ENCODE results near the gene EEF1AKMT3. TPM values are rescaled to one million over a fixed set of nuclear protein-coding genes. Genes with fewer than 3 reads are reported as not detected.

EEF1AKMT3 gene
- total and polyA plus RNA-seq, 9 of the 15 experiments (the other 6 are each of a cell fraction or from before 2014, with no cell fraction given), result 4.1 to 17.2 (median 7.9) TPM

DNA sequence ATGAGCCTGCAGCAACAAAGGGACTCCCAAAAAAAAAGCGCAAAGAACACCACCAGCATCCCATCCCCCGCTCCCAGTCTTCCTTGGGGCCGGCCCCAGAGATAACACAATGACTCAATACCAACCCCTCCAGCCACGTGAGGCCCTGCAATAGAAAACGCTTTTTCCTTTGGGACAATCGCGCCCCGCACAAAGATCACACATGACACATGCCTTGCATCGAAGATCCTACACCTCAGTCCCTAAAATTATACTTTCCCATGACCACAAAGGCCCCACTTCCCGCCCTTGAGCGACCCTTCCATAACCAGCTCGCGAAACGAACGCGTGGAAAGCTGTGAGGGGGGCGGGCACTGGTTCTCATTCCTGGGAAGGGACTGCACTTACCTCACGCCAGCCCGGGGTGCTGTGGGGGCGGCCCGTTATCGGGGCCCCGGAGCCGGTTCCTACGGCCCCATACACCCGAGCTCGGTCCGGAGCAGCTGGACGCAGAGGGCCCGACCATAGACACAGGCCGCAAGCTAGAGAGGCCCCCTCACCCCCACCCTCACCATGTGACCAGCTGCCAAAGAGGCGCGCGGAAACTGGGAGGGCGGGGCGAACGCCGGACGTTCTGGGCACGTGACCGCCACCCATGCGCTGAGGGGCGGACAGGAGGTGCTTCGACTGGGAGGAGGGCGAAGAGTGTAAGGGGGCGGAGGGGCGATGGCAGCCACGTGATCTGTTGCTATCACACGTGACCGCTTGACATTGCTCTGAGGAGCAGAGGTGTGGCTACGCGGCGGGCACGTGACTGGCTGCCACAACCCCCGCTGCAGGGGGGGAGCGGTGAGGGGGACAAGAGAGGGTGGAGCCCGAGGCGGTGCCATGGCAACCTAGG, 20.4 kb upstream of the EEF1AKMT3 start, which contains the start of gene CDK4 (continued):
- TF ChIP-seq, protein P1, sequence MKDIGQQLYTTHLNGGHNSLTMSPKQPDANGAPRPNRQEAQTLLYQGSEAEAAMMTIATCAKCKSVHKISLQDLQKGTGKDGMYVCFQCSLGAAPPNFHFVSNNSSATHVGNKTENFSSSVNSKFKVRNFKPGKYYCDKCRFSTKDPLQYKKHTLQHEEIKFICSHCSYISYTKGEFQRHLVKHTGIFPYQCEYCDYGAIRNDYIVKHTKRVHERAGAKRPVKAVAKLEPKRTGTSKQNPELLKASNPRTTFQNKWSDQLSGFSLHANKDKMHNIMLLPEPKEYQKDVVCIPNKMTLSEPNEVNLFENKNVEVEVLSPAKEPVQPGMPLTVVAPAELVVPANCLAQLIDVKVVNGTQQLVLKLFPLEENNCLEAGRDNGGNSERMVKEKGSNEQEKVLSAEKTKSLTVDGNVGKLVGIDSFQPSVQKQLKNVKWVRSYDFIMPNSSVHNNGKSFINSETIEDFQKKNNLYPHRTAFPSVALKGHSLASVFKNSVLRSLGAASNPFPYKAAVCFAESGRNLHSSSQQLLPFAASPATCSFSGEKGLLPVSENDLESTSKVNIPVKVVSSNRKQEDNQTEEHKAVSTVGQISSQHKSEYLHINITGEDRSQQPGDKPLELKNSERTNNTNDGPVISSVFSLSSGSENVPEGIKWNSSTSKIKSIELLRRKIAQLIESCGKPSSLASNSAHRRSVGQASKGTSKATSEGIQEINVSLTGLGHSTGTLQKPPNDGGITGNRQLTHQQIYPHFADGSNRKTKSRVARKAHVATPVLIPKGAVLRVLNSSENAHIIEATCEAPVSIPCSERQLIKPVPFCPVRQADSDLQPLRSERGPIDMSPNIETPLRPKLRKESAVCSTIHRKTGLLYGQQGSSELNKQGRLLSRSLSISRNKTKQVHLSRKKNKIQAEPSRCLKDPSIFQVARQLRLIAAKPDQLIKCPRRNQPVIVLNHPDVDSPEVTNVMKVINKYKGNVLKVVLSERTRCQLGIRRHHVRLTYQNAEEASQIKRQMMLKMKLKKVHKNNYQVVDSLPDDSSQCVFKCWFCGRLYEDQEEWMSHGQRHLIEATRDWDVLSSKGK (CRISPR knock-in tag; IDR thresholded peaks at IDR 0.05), result no peak
- TF ChIP-seq, protein P2, sequence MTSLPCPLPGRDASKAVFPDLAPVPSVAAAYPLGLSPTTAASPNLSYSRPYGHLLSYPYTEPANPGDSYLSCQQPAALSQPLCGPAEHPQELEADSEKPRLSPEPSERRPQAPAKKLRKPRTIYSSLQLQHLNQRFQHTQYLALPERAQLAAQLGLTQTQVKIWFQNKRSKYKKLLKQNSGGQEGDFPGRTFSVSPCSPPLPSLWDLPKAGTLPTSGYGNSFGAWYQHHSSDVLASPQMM (CRISPR knock-in tag; IDR thresholded peaks at IDR 0.05), result no peak
- TF ChIP-seq ZNF696 (CRISPR knock-in tag; conservative IDR thresholded peaks at IDR 0.05) (no peak), PRMT5 (CRISPR knock-in tag; IDR thresholded peaks at IDR 0.05) (peak; percentile 81), ZNF76 (CRISPR knock-in tag; IDR thresholded peaks at IDR 0.05; ENCODE audit: borderline replicate concordance) (0 out of 2 replicates have a peak, but pooled peaks have one; percentile 18), RBM22 (IDR thresholded peaks at IDR 0.05; ENCODE audit: low read depth, low read length, poor library complexity, severe bottlenecking) (peak; percentile 55), SAP30 (IDR thresholded peaks at IDR 0.05; ENCODE audit: borderline replicate concordance, insufficient read depth, low read depth, low read length, poor library complexity, severe bottlenecking) (peak; percentile 71), HNRNPL (IDR thresholded peaks at IDR 0.05; ENCODE audit: low read depth, low read length) (no peak), ESRRB (CRISPR knock-in tag; IDR thresholded peaks at IDR 0.05; ENCODE audit: borderline replicate concordance) (no peak), ZNF77 (CRISPR knock-in tag; IDR thresholded peaks at IDR 0.05) (no peak), DDX20 (tag; IDR thresholded peaks at IDR 0.05; ENCODE audit: low read depth) (no peak), JUNB (CRISPR knock-in tag; conservative IDR thresholded peaks at IDR 0.05) (0 out of 2 replicates have a peak, but pooled peaks have one; percentile 5), NRF1 (conservative IDR thresholded peaks at IDR 0.05 in 1 of 2, IDR thresholded peaks at IDR 0.05 in 1 of 2) (peak; percentile 89 to 91), SMC3 (conservative IDR thresholded peaks at IDR 0.05; ENCODE audit: insufficient read depth, low read depth, low read length) (no peak)
- TF ChIP-seq, protein P3, sequence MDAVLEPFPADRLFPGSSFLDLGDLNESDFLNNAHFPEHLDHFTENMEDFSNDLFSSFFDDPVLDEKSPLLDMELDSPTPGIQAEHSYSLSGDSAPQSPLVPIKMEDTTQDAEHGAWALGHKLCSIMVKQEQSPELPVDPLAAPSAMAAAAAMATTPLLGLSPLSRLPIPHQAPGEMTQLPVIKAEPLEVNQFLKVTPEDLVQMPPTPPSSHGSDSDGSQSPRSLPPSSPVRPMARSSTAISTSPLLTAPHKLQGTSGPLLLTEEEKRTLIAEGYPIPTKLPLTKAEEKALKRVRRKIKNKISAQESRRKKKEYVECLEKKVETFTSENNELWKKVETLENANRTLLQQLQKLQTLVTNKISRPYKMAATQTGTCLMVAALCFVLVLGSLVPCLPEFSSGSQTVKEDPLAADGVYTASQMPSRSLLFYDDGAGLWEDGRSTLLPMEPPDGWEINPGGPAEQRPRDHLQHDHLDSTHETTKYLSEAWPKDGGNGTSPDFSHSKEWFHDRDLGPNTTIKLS (IDR thresholded peaks at IDR 0.05; ENCODE audit: borderline replicate concordance, low read depth), result peak; percentile 78; the same call in 1 of the 2 replicates
- TF ChIP-seq, protein P4, sequence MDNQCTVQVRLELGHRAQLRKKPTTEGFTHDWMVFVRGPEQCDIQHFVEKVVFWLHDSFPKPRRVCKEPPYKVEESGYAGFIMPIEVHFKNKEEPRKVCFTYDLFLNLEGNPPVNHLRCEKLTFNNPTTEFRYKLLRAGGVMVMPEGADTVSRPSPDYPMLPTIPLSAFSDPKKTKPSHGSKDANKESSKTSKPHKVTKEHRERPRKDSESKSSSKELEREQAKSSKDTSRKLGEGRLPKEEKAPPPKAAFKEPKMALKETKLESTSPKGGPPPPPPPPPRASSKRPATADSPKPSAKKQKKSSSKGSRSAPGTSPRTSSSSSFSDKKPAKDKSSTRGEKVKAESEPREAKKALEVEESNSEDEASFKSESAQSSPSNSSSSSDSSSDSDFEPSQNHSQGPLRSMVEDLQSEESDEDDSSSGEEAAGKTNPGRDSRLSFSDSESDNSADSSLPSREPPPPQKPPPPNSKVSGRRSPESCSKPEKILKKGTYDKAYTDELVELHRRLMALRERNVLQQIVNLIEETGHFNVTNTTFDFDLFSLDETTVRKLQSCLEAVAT (IDR thresholded peaks at IDR 0.05), result peak; percentile 41 to 73; a peak in 3 of 4 replicates
- TF ChIP-seq, protein P5, sequence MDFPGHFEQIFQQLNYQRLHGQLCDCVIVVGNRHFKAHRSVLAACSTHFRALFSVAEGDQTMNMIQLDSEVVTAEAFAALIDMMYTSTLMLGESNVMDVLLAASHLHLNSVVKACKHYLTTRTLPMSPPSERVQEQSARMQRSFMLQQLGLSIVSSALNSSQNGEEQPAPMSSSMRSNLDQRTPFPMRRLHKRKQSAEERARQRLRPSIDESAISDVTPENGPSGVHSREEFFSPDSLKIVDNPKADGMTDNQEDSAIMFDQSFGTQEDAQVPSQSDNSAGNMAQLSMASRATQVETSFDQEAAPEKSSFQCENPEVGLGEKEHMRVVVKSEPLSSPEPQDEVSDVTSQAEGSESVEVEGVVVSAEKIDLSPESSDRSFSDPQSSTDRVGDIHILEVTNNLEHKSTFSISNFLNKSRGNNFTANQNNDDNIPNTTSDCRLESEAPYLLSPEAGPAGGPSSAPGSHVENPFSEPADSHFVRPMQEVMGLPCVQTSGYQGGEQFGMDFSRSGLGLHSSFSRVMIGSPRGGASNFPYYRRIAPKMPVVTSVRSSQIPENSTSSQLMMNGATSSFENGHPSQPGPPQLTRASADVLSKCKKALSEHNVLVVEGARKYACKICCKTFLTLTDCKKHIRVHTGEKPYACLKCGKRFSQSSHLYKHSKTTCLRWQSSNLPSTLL (IDR thresholded peaks at IDR 0.05), result 0 out of 2 replicates have a peak, but pooled peaks have one; percentile 61

Measured in K562 (cell line).